Activated naive CD4-positive, alpha-beta T cell treated with anti-CD3 and anti-CD28 coated beads, Interleukin-2, amount 50 U/mL, for 16 hours (primary cell): Measurements from ENCODE around the gene S1PR3.

Source experiments
- DNase-seq: peaks from one replicate; pipeline ENCODE4 v3.0.0-alpha.2; 2020

The S1PR3 gene

DNA sequence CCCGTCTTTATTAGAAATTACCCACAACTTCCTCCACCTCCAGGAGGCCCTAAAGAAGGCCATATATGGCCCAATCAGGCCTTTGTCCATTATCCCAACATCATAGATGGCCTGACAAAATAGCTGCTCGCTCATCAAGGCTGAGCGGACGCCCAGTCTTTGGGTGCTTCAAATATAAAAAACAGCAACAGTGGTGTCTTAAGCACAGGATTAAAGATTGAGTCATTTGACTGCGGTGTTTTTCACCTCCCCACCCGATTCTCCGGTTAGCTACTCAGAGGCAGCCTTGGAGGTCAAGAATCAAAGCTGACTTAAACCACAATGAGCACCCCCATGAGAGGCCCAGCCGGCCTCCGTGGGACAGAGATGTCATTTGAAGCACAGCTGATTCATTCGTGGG lies 18.8 kb downstream of the S1PR3 start:
- no peak for DNase-seq

DNA sequence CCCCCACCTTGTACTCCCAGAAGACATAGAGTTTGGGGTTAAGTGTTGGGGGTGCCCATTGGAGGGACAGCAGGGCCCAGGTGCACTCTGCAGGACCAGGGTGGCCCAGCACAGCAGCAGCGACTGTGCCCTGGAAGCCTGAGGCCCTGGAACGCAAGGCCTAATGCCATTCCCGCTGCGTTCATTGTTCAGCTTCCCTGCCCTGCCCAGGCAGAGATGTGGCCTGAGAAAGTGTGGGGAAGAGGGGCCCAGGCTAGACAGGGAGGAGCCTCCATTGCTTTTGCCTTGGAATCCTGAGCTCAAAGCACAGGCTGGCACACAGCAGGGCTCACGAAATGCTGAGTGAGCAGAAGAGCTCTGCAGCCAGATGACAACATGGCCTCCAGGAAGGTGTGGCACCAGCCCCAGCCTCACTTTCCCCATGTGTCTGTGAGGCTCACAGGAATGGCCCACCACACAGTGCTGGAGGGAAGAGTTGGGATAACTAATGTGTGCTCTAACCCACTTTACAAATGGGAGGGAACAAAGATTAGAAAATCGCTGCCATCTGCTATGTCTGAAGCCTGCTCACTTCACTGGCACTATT lies 19.4 kb downstream of the S1PR3 start:
- DNase-seq, result no peak

DNA sequence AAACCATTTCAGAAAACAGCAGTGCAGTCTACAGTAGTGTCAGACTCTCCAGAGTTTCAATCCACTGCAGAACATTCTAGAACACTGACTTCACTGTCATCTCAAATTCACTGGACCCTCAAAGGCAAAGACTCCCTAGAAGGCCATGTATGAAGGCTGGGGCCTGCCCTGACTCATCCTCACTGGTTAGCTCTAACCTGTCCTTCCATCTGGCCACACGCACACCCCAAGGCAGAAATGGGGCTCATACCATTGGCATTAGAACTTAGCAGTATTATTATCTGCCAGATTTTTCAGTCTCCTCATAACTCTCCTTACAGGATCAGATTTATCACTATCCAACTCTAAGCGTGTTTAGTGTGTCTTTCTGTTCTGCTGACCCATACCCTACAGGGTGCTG lies 20.4 kb downstream of the S1PR3 start:
- DNase-seq, result no peak

DNA sequence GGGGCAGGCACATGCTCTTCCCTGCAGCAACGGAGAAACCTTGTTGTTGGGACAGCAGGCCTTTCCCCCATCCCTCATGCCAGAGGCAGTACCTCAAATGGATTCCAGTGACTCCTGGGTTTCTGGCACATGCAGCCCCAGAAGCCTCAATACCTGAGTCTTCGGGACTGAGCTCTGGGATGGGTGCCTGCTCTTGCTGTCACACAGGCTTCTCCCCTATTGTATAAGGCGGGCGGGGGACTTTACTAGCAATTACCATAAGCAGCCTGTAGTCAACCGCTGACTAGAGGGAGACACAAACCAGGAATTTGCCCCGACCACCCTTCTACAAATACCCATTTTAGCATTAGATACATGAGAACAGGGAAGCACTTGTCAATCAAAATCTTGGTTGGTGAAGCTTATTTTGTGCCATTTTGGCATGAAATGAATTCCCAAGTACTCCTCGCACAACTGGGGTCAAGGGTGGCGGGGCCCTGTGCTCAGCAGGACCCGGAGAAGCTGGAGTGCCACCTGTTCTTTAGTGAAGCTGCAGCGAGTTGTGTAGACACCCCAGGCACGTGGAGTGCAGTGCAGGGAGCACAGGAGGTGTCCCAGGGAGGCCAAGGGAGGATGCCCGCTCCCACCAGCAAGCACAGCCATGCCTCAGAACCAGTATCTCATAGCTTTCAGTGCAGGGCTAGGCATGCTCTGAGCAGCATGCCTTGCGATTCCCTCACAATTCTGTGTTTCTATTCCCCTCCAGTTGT lies 21.2 kb downstream of the S1PR3 start:
- DNase-seq, result no peak

DNA sequence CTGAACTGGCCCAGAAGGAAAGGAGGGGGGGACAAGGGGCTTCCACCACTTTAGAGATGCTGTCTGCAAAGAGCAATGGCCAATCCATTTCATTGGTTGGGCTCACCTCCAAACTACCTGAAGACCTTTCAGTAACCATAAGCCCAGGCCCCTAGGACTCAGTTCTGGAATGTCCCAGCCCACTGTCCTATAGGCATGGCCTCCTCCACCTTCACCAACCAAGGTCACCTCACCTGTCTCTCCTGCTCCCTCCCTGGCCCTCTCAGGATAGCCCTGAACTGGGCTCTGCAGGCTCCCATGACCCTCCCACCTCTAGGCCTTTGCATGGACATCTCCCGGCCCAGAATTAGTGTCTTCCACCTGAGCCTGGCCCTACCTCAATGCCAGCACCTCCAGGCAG lies 22.4 kb downstream of the S1PR3 start:
- no peak for DNase-seq

DNA sequence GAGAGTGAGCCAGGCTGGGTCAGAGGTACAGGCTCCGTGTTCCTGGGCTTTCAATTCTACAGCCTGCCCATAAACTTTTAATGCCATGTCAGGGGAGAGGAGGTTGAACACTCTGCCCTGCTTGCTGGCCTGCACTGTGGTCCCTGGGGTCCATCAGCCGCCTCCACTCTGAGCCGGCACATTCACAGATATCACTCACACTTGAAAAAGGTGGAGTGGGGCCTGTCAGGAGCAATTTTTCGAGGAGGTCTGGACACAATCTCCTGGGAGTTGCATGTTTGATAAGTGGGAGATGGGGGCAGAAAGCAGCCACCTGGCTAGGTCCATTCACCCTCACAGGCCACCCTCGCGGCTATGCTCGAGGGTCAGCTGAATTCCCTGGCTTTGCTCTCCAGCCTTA lies 22.9 kb downstream of the S1PR3 start:
- DNase-seq, result no peak

DNA sequence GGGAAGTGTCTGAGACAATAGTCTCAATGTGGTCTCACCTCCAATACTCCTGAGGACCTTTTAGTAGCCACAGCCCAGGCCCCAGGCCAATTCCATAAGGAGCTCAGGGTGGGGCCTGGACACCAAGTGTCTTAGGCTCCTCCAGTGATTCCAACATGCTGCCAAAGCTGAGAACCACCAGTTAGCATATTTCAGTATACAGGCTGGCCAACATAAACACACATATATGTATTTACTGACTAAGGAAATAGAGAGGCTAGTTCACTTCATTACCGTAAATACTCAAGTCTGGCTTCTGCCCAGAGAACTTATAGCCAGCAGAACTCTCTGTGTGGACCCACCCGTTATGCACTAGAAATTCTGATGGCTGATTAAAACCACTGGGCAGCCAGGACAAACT lies 24.1 kb downstream of the S1PR3 start:
- DNase-seq, result no peak

DNA sequence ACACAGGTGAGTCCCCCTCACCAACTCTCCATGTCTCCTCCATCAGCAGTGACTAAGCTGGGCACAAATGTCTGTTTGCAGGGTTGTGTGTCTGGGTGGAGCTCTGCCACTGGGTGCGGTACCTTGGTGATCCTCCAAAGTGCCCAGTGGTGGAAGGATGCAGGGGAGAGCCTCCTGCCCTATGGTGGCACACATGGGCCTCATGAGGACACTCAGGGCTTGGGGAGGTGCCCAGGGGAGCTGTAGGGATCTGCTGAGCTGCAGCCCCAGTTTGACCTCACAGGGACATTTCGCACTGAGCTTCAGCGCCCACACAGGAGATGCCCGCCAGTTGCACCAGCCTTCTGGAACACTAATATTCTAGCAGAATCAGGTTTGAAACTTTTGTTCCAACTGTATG lies 29.5 kb downstream of the S1PR3 start:
- DNase-seq, result no peak

DNA sequence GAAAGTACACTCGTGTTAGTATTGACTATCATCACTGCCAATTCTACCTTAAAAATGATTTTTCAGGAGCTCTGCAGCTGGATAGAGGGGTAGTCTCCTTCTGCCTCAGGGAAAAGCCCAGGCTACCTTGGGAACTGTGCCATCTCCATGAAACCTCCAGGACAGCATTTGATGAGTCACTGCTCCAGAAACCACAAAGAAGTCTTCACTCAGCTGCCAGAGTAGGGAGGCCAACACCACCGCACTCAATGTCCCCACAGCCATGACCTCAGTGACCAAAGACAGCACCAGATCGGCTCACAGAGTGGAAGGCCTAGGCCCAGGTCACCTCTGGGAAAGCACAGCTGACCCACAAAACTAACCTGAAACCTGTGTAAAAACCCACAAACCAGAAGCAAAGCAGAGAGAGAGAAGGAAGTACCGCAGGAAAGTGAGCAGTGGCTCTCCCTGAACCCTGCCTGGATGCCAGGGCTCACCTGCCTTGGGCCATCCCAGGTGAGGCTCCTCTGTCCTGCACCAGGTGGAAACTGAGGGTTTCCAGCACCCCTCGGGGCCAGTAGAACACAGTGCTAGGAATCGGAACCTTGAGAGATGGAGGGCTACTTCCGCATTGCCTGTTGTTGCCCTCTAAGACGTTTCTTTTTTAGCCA lies 30.0 kb downstream of the S1PR3 start:
- DNase-seq, result no peak

DNA sequence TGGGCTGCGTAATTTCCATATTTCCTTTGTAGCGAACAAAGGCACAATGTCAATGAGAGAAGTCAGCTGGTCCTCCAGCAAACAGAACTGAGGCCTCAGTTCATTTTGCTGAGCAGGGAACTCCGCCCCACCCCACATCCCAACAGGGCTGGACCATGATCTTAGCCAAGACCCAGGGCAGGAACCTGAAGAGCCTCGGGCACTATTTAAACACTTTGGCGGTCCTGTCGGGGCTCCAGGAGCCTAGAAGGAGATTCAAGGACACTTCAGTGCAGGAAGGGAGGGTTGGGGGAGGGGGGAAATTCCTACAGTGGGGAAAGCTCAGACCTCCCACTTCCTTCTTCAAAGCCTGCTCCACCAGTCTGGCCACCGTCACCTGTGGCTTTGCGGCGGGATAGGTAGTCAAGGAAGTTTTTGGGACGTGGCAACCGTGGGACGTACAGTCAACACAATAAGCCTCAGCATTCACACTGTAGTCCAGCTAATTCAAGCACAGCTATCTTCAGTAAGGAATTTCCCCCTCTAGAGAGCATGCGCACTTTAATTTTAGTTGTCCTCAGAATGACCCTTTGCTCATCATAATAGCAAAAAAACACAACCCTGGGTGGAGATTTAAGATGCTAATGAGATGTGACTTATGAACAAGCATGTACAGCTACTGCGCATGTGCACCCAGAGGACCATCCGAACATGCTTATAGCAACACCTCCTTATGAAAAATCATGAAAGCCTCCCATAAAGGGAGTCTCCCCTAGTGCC lies 30.9 kb downstream of the S1PR3 start:
- DNase-seq, result no peak

DNA sequence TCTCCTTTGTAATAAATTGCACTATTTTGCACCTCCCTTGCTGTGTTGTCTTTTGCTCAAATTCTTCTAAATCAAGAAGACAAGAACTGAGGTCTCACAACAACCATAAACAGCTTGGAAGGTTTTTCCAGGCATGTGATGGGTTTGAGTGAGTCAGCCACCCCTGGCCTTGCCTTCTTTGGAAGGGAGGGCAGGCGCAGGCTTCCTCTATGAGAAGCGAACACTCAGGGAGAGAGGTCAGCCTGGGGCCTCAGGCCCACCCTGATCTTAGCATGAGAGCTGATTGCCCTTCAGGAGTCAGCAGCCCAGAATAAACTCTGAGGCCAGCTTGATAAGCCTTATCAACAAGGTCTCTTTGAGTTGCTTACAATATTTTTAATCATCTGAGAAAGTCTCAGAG lies 31.6 kb downstream of the S1PR3 start:
- no peak for DNase-seq

DNA sequence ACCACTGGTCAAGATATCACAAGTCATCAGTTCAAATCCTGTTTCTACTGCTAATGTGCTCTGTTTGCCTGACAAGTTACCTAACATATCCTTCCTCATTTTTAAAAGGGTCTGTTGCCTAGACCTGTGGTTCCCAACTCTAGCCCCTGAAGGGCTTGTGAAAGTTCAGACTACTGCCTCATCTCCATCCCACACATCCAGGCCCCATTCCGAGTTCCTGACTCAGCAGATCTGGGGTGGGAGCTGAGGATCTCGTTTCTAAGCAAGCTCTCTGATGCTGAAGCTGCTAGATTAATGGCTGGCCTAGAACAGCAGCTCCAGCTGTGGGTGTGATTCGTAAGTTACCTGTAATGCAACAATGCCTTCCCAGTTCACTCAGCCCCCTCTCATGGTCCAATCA lies 32.5 kb downstream of the S1PR3 start:
- DNase-seq, result no peak

DNA sequence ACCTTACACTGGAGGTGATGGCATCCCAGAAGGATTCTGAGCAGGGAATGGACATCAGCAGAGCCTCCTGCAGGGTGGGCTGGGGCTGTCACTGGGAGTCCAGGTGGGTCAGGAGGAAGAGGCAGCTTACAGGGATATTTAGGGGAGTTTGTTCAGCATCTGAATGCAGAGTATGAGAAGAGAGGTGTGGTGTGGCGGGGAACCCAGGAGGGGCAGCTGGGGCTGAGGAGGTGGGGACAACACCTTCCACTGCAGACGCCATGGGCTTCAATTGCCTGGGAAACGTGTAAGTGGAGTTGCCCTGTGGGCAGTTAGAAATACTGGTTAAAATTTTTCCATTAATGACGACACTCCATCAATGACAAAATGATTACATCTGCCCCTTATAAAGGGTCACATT lies 33.5 kb downstream of the S1PR3 start:
- no peak for DNase-seq

DNA sequence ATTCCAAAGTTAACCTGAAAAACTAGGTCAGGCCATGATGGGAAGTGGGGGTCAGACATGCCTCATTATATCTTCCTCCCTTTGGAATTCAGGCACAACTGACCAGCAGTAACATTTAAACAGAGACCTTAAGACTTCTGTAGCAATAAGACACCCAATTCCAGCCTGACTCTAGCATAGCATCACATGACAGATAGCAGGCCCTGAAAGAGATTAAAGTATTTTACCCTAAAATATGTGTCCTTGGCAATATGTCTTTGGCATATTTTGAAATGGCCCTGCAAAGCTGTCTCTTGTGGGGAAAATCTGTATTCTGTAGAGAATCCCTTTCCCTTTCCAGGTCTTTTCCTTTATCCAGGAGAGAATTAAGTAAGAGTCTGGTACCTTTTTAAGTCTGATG lies 34.3 kb downstream of the S1PR3 start:
- DNase-seq, result no peak

DNA sequence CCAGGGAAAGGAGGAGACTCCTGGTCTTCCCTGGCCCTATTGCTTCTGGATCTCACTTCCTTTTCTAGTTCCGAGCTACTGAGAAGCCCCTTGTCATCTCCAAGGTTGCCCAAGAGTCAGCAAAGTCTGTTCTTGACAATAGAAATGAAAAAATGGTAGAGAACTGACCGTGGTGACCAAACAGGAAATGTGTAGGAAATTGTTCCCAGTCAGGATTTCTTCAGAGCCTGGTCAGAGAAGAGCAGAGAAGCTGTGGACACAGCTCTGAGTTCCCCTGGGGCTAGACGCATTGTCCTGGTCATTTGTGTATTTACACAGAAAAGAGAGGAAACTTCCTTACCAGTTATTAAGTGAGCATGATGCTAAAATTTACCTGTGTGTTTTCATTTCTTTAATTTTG lies 35.6 kb downstream of the S1PR3 start:
- no peak for DNase-seq

DNA sequence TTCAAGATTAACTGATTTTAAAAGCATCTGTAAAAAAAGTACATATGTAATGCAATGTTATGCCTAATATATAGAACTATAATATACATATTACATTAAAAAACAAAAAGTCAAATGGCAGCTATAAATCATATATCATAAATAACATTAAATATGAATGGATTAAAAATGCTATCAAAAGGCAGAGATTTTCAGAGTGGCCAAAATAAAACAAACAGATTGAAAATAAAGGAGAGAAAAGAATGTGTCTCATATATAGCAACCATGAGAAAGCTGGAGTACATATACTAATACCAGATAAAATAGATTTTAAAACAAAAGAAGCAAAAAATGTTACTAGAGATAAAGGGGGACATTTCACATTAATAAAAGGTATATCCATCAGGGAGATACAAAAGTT lies 38.5 kb downstream of the S1PR3 start:
- no peak for DNase-seq

DNA sequence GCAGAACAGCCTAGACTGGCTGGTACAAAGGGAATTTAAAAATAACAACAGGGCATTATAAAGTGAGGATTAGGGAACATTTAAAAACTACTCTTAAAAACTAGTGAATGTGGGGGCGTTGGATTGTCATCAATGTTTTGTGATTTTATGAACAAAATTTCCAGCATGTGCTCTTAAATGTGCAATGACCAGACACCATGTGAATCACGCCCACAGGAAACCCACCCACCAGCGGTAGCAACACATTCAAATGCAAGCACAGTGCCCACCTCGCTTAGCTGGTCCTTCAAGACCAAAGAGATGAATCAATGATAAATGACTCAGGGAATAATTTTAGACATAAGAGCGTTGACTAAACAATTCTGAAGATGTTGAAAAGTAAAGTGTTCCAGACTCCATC lies 40.9 kb downstream of the S1PR3 start:
- DNase-seq, result no peak

DNA sequence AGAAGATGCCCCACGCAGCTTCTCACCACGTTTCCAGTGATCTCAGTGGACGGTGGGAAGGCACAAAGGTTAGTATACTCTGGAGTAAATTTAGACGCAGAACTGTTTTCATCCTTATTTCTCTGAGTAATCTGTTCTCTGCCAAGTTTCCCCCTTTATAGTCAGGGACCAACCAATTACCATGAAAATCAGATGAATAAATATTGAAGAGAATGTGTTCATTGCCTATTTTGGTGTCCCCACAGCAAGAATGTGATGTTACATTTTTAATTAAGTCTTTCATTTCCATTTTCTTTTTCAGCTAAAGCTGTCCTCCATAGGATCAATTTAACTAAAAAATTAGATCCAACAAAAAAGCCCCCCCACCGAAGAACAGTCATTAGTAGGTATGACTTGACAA lies 41.4 kb downstream of the S1PR3 start:
- no peak for DNase-seq

DNA sequence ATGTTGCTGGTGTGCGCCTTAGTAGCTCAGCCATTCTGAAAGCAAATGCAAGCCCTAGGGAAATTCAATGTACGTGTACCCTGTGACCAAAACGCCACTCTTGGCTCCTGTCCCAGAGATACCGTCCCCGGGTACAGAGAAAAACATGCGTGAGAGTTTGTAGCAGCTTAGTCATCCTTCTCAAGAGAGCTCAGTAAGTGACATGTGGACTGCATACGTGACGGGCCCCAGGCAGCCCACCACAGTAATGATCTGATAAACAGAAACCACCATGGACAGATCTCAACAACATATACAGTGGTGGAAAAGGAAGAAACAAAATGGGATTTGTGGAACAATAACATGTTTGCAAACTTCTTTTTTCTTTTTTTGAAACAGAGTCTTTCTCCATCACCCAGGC lies 45.1 kb downstream of the S1PR3 start:
- no peak for DNase-seq

DNA sequence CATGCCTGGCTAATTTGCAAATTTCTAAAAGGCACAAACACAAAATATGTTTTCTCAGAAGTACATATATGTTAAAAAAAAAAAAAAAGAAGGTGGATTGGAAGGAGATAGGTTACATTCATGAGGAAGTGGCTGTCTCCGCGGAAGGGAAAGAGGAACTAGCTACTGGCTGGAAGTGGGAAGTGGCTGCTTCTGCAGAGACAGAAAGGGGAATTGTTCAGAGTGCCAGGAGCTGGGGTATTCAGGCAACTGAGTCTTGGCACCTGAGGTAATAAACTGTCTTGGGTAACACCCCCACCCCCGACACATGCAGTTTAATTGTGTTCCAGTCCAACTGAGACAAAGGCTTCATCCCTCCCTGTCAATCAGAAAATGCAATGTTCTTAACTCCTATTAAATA lies 45.6 kb downstream of the S1PR3 start:
- DNase-seq, result no peak

DNA sequence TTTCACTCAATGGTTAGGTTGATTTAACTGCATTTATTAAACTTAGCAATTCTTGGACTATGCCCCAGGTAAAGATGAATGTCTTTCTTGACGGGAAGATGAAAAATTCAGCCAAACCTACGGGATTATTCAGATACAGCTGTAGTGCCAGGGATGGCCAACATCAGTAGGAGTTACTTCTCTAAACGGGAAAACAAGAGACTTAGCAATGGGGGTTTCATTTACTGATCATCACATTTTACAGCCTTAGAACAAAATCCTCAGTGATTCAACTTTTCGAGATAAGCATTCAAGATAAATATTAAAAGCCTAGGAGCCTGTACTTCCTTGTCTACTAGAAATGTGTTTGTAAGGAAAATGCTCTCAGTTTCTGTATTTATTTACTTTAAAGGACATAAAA lies 46.1 kb downstream of the S1PR3 start:
- DNase-seq, result no peak

DNA sequence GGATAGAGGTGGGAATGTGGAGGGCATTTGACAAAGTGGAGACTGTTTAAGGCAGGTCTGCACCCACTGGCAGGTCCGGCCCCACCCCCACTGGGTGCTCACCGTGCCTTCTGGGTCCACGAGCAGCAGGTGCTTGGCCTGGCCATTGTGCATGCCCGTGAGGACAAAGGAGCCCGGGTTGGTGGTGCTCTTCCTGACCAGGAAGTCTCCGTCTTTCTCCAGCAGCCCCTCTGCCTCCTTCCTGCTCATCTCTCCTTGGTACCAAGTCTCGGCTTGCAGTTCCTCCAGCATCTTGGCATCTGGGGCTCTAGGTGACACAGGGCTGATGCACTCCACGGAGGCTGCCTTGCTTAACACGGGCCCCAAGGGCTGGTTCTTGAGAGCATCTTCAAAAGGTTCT lies 46.6 kb downstream of the S1PR3 start:
- DNase-seq, result no peak

DNA sequence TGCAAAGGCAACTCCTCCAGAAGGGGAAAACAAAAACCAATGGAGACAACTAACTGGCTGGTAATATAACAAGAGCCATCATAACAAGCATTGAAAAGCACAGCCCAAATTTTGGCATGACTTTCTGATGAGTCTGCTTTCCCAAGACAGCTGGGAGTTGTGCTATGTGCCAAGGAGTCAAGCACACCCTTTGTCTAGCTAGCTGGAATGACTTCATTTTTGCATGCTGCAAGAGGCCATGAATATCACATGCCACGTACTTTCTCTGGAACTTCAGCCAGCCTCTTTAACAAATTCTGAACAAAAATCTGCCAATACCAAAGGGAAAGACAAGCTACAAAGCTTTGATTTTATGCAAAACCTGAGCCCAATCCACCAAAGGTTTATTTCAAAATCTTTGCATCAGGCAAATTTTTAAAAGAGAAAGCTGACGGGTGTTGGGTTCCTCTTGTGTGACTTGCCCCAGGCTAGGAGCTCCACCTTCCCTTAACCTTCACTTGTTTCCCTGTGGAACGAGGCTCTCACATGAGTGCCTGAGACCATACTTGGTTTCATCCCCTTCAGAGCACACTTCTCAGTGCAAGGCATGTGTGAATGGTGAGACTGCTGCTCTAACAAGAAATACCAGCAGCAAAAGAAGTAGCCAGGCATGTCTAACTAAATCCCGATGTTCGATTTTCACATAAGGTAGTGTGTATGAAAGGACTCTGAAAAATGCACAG lies 47.3 kb downstream of the S1PR3 start:
- no peak for DNase-seq
